Neuron (in vitro differentiated cells): Measurements from ENCODE around the gene DCHS2.

Experiments used
- H2AFZ ChIP-seq: one replicate; pipeline ENCODE4 v1.6.1; 2013; ENCODE audit warnings: low read depth, mild to moderate bottlenecking, inconsistent platforms, low read length, moderate library complexity
- H3K27me3 ChIP-seq: one replicate; pipeline ENCODE4 v1.6.1; 2013; ENCODE audit warnings: low read length; ENCODE audit not compliant: insufficient read depth
- H3K36me3 ChIP-seq: one replicate; pipeline ENCODE4 v1.6.1; 2013; ENCODE audit warnings: low read length; ENCODE audit not compliant: insufficient read depth
- H3K4me1 ChIP-seq: one replicate; pipeline ENCODE4 v1.6.1; 2013; ENCODE audit warnings: low read length; ENCODE audit not compliant: insufficient read depth
- H3K4me3 ChIP-seq: 2 replicates; pipeline ENCODE4 v1.5.1; 2013; ENCODE audit warnings: mild to moderate bottlenecking, low read length, moderate library complexity
- H3K9me3 ChIP-seq: one replicate; pipeline ENCODE4 v1.6.1; 2013; ENCODE audit warnings: low read length

Gene DCHS2

GRCh38 chr4:154341448-154341847, 150.2 kb downstream of the DCHS2 start:
- no peak overlapping the region for H2AFZ ChIP-seq
- no peak overlapping the region for H3K4me3 ChIP-seq
- H3K36me3 ChIP-seq = no peaks in the 10 kb centered on the region
- H3K4me1 ChIP-seq = no peaks in the 10 kb centered on the region
- H3K27me3 ChIP-seq = peaks cover 4% of the 10 kb centered on the region
- H3K9me3 ChIP-seq = no peaks in the 10 kb centered on the region

- Histone ChIP-seq H3K9me3 (no peaks in the 10 kb centered on the region), H2AFZ (no peak overlapping the region), H3K36me3 (no peaks in the 10 kb centered on the region), H3K27me3 (no peaks in the 10 kb centered on the region), H3K4me3 (no peak overlapping the region), H3K4me1 (no peaks in the 10 kb centered on the region)
These were observed 156.0 kb downstream of the DCHS2 start for GRCh38 chr4:154335588-154335987.

DNA sequence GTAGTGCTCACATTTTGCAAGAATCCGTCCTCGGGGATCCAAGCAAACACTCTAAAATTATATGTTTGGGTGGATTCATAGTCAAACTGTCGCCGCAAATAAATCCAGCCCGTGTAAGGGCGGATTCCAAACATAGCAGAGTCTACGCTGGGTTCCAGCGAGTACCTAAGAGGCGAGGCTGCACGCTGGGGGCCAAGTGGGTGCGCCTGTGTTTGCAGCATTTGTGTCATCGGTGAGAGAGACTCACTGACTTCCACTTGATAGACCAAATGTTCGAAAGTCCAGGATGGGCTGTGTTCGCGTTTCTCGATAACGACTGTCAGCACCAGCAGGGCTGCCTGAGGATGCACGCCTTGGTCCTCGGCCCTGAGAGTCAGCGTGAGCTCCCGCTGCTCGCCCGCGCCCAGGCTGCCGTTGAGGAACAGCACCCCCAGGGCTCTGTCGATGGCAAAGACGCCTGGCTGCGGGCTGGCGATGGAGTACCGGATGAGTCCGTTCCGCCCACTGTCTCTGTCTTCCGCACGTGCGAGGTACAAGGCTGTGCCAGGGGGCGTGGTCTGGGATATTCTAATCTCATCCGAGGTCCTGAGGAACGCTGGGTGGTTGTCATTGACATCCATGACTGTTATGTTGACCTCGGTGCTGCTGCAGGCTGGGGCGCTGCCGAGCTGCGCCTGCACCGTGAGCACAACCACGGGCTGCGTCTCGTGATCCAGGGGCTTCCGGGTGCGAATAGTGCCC, 158.7 kb downstream of the DCHS2 start:
- H3K9me3 ChIP-seq = no peaks in the 10 kb centered on the region
- H3K4me1 ChIP-seq = no peaks in the 10 kb centered on the region
- no peaks in the 10 kb centered on the region for H3K27me3 ChIP-seq
- no peak overlapping the region for H2AFZ ChIP-seq
- no peaks in the 10 kb centered on the region for H3K36me3 ChIP-seq
- H3K4me3 ChIP-seq = peak overlapping the region; percentile 24

GRCh38 chr4:154329939-154330338, 161.7 kb downstream of the DCHS2 start:
- Histone ChIP-seq H3K36me3 (no peaks in the 10 kb centered on the region), H2AFZ (no peak overlapping the region), H3K9me3 (no peaks in the 10 kb centered on the region), H3K4me1 (no peaks in the 10 kb centered on the region), H3K27me3 (no peaks in the 10 kb centered on the region), H3K4me3 (no peak overlapping the region)

DNA sequence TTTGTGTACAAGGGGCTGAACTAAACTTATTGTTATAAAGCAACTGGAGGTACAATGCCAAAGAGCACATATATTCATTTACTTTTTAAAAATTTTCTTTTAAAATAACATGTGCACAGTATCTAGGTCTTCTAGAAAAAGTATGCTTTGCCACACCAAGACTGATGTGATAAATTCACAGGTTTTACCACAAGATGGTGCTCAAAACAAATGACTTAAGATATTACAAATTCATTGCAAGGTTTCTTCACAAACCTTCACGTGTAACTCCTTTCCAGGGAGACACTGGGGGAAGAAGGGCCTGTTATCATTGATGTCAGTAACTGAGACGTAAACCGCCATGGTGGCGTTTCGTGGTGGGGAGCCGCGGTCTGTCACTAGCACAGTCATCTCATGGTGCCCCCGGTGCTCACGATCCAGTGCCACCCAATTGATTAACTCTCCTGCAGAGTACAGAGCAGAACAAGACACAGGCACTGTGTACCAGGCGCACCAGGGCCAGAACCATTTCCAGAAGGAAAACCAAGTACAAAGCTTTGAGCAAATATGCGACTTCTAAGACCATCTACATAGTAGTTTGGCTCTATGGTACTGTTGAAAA, 162.2 kb downstream of the DCHS2 start:
- Histone ChIP-seq H3K4me1 (no peaks in the 10 kb centered on the region), H3K36me3 (no peaks in the 10 kb centered on the region), H3K9me3 (no peaks in the 10 kb centered on the region), H3K27me3 (no peaks in the 10 kb centered on the region), H2AFZ (no peak overlapping the region), H3K4me3 (no peak overlapping the region)

GRCh38 chr4:154328030-154328429, 163.6 kb downstream of the DCHS2 start:
- Histone ChIP-seq H3K36me3 (no peaks in the 10 kb centered on the region), H2AFZ (no peak overlapping the region), H3K4me3 (no peak overlapping the region), H3K27me3 (no peaks in the 10 kb centered on the region), H3K4me1 (no peaks in the 10 kb centered on the region), H3K9me3 (no peaks in the 10 kb centered on the region)

- H2AFZ ChIP-seq = no peak overlapping the region
- no peaks in the 10 kb centered on the region for H3K36me3 ChIP-seq
- no peaks in the 10 kb centered on the region for H3K27me3 ChIP-seq
- no peaks in the 10 kb centered on the region for H3K4me1 ChIP-seq
- no peak overlapping the region for H3K4me3 ChIP-seq
- H3K9me3 ChIP-seq = no peaks in the 10 kb centered on the region
These were observed 171.1 kb downstream of the DCHS2 start for GRCh38 chr4:154320521-154320920.

GRCh38 chr4:154319736-154320135, 171.9 kb downstream of the DCHS2 start:
- H3K27me3 ChIP-seq = no peaks in the 10 kb centered on the region
- H2AFZ ChIP-seq = no peak overlapping the region
- H3K4me1 ChIP-seq = no peaks in the 10 kb centered on the region
- H3K36me3 ChIP-seq = no peaks in the 10 kb centered on the region
- H3K9me3 ChIP-seq = no peaks in the 10 kb centered on the region
- no peak overlapping the region for H3K4me3 ChIP-seq

DNA sequence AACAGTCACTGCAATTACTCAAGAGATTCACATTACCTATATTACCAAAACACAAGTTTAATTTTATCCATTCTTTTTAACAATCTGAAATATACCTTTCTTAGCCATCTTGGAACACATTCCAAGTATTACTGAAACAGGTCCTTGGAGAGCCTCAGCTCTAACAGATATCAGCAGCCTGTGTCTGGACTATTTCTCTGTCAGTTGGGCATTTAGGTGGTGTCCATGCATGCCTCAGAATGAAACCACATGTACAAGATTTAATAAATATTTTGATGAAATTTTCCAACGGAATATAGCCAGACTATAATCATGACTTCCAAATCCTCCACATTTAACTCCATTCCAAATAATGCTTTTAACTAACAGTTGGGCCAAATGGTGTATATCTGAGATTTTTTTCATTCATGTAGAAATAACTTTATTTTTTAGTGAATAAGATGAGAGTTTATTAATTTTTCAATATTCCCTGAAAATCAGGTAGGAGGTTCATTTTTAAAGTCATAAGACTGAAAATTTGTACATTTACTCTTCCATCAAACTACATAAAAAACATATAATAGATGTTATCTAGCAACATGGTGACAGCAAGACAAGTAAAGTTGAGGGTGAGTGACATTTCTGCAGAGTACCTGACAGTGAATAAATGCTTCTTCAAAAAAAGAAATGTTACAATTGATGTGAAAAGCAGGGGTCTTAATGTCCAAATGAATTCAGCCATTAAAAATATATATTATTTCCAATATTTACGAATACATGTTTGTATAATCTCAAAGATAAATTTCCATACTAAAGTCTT, 174.2 kb downstream of the DCHS2 start:
- Histone ChIP-seq H3K9me3 (no peaks in the 10 kb centered on the region), H2AFZ (no peak overlapping the region), H3K4me3 (no peak overlapping the region), H3K36me3 (no peaks in the 10 kb centered on the region), H3K4me1 (no peaks in the 10 kb centered on the region), H3K27me3 (no peaks in the 10 kb centered on the region)

DNA sequence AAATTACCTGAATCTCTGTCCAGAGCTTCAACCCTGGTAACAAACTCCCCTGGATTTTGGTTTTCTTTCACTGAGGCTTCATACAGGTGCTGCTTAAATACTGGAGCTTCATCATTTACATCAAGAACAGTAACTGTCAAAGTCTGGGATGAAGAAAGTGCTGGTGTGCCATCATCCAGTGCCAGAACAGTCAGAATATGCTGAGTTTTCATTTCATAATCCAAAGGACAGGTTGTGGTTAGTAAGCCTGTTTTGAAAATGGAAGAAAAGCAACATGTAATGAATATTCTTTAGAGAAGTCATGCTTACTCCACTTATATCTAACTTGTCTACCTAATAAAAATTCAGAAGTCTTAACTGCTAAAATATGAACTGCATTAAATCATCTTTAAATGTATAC, 175.9 kb downstream of the DCHS2 start:
- H3K36me3 ChIP-seq = no peaks in the 10 kb centered on the region
- H3K27me3 ChIP-seq = no peaks in the 10 kb centered on the region
- H3K4me1 ChIP-seq = no peaks in the 10 kb centered on the region
- no peak overlapping the region for H2AFZ ChIP-seq
- no peak overlapping the region for H3K4me3 ChIP-seq
- no peaks in the 10 kb centered on the region for H3K9me3 ChIP-seq

DNA sequence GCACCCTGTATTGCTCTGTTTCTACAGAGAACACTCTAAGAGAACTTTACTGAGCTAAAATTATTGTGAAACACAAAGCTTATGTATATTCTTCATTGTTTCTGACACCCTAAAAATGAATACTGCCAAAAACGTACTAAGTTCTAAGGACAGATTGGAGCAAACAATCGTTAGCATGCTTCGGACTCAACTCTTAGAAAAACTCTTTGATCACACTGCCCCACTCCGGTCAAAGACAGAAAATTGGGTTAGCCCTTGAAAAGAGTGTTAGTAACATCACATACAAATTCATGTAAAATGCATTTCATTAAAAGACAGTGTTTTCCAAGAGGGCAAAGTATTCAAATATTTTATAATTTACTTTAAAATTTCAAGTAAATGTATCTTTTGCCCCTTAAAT, 177.4 kb downstream of the DCHS2 start:
- Histone ChIP-seq H2AFZ (no peak overlapping the region), H3K4me3 (no peak overlapping the region), H3K36me3 (no peaks in the 10 kb centered on the region), H3K4me1 (no peaks in the 10 kb centered on the region), H3K9me3 (no peaks in the 10 kb centered on the region), H3K27me3 (no peaks in the 10 kb centered on the region)

GRCh38 chr4:154313004-154313585, 178.5 kb downstream of the DCHS2 start:
- H3K36me3 ChIP-seq = no peaks in the 10 kb centered on the region
- no peaks in the 10 kb centered on the region for H3K27me3 ChIP-seq

DNA sequence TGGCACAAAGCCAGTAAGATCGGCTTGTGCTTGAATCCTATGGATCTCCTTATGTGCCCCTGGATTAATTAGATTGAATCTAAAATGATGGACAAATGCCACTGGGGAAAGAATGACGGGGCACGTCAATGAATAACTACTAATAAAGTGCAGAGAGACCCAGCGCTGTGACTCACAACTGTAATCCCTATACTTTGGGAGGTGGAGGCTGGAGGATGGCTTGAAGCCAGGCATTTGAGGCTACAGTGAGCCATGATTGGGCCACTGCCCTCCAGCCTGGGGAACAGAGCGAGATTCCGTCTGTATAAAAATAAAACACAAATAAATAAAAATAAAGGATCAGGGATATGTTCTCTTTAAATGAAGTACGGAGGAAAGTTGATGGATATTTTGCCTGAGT, 179.4 kb downstream of the DCHS2 start:
- Histone ChIP-seq H3K4me1 (no peaks in the 10 kb centered on the region), H3K9me3 (peaks cover 3% of the 10 kb centered on the region), H3K36me3 (no peaks in the 10 kb centered on the region), H3K27me3 (no peaks in the 10 kb centered on the region), H2AFZ (no peak overlapping the region), H3K4me3 (no peak overlapping the region)

More at GRCh38 chr4:154313004-154313585, 178.5 kb downstream of the DCHS2 start:
- no peaks in the 10 kb centered on the region for H3K9me3 ChIP-seq
- no peak overlapping the region for H2AFZ ChIP-seq
- no peak overlapping the region for H3K4me3 ChIP-seq
- no peaks in the 10 kb centered on the region for H3K4me1 ChIP-seq
